ENCODE data around the gene RMND1. TPM values are rescaled to one million over a fixed set of nuclear protein-coding genes. Genes with fewer than 3 reads are reported as not detected.

RMND1 gene
- total and polyA plus RNA-seq, 2 of the 13 experiments (the other 11 are each of a cell fraction or from before 2014, with no cell fraction given), result 34.0 to 72.5 TPM

- TF ChIP-seq HOXA3 (CRISPR knock-in tag; IDR thresholded peaks at IDR 0.05) (peak; percentile 31; the same call in 1 of the 2 replicates), ZNF10 (CRISPR knock-in tag; IDR thresholded peaks at IDR 0.05; ENCODE audit: borderline replicate concordance, low read depth) (no peak), ZUFSP (CRISPR knock-in tag; IDR thresholded peaks at IDR 0.05; ENCODE audit: borderline replicate concordance) (no peak), SKIL (CRISPR knock-in tag; IDR thresholded peaks at IDR 0.05; ENCODE audit: borderline replicate concordance) (no peak), NFYC (CRISPR knock-in tag; IDR thresholded peaks at IDR 0.05) (peak; percentile 14; the same call in 1 of the 2 replicates), RCOR2 (CRISPR knock-in tag; IDR thresholded peaks at IDR 0.05) (no peak), HINFP (CRISPR knock-in tag; IDR thresholded peaks at IDR 0.05; ENCODE audit: low read depth) (no peak; the same call in 1 of the 2 replicates), FOXC1 (CRISPR knock-in tag; IDR thresholded peaks at IDR 0.05; ENCODE audit: borderline replicate concordance) (no peak), KLF12 (CRISPR knock-in tag; IDR thresholded peaks at IDR 0.05; ENCODE audit: borderline replicate concordance) (no peak), ATM (IDR thresholded peaks at IDR 0.05; ENCODE audit: borderline replicate concordance) (no peak), ZNF619 (CRISPR knock-in tag; IDR thresholded peaks at IDR 0.05) (no peak), CERS6 (CRISPR knock-in tag; IDR thresholded peaks at IDR 0.05) (no peak), MED1 (CRISPR knock-in tag; IDR thresholded peaks at IDR 0.05) (peak; percentile 10; the same call in 1 of the 2 replicates), ZNF770 (CRISPR knock-in tag; IDR thresholded peaks at IDR 0.05) (no peak), ZNF629 (CRISPR knock-in tag; conservative IDR thresholded peaks at IDR 0.05) (0 out of 2 replicates have a peak, but pooled peaks have one; percentile 16), ZNF879 (CRISPR knock-in tag; IDR thresholded peaks at IDR 0.05) (0 out of 2 replicates have a peak, but pooled peaks have one; percentile 18), ZNF615 (CRISPR knock-in tag; IDR thresholded peaks at IDR 0.05; ENCODE audit: borderline replicate concordance) (no peak), HNRNPUL1 (IDR thresholded peaks at IDR 0.05; ENCODE audit: low read depth, low read length) (no peak), ARID2 (CRISPR knock-in tag; IDR thresholded peaks at IDR 0.05; ENCODE audit: borderline replicate concordance) (no peak), KDM1A (CRISPR knock-in tag; IDR thresholded peaks at IDR 0.05) (no peak), RFX5 (IDR thresholded peaks at IDR 0.05; ENCODE audit: low read depth, low read length) (no peak), BCL6 (CRISPR knock-in tag; IDR thresholded peaks at IDR 0.05) (no peak)
These were observed 41.4 kb upstream of the RMND1 start (continued) for GRCh38 chr6:151493161-151493803.

All from HepG2 (cell line).